ENCODE results near the gene GPR183. TPM values are rescaled to one million over a fixed set of nuclear protein-coding genes. Genes with fewer than 3 reads are reported as not detected.

GPR183 gene
- total RNA-seq, 1 donor from 2014 or later = 7.9 TPM

- no peak for DNase-seq
Measured at GRCh38 chr13:99311748-99312492, 4.7 kb upstream of the GPR183 start.

- DNase-seq = no peak
Measured at GRCh38 chr13:99311137-99311536, 3.9 kb upstream of the GPR183 start.

DNA sequence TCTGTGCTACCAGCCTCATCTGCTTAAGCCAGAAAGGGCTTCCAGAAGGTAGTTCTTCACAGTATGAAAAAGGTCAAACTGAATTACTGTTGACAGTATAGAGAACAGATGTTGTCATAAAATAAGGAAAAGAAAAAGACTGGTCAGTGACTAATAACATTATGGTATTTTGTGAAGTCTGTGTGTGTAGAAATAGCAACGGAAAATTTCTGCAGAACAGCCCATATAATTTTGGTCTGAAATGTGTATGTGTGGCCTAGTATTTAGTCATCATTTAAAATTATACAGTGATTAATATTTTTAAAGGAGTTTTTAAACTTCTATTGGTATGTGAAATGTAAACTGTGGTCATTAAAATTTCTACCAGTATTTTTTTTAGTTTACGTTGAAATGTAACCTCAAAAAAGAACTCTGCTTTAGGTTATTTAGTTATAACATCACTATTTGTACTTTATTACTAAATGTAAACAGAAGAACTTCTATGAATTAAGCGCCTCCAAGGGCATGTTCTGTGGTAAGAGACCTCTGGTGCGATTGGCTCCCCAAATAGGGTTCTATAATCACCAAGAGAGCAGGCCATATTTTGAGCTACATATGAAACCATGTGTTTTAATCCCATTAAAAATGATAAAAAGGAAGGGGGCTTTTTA is 3.3 kb upstream of the GPR183 start:
- no peak for DNase-seq

- no peak for DNase-seq
Measured at GRCh38 chr13:99308471-99309087, 1.4 kb upstream of the GPR183 start.

GRCh38 chr13:99307648-99308339 is 595 bp upstream of the GPR183 start:
- no peak for DNase-seq

DNA sequence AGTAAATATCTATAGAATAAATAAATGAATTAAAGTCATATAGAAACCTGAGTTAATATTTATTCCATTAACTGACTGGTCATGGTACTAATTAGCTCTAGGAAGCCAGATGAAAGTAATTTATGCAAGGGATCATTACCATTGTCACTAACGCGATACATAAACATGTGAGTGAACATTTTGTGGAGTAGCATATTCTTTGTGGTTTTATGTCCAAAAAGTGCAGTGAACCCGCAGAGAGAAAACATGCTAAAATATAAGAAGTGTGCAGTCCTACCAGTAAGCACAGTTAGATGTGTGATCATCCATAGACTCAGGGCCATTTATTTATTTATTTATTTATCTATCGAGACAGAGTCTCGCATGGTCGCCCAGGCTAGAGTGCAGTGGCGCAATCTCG is 1.6 kb downstream of the GPR183 start:
- DNase-seq = no peak

DNA sequence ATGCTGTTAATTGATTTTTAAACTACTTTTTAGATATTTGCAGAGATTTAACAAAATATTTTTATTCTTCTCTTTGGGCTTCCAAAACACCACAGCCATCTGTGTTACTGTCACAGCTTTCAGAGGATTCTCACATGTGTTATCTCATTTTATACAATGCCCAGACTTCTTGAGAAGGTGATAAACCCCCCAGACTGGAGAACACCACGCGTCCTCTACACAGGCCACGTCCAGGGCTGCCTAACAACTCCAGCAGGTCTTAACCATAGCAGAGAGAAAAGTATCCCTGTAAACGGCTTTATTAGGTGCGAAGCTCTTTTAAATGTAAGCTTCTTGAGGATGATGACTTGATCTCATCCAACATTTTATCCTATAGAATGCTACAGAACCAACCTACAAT is 2.0 kb downstream of the GPR183 start:
- no peak for DNase-seq

DNA sequence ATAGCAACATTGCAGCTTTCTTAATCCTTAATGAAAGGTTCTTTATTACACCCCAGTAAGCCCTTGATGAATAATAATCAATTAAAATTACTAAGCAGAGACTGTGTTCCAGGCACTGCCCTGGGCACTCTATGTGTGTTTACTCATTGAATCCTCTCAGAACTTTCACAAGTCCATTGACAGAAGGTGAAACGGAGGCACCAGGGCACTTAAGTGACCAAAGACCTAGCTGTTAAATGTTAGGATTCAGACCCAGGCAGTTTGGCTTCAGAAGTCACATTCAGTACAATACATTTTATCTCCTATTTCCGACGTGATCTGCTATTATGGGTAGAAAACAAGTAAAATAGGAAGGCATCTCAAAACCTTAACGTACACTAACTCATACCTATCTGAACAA is 2.7 kb downstream of the GPR183 start:
- no peak for DNase-seq

GRCh38 chr13:99303863-99304521 is 3.2 kb downstream of the GPR183 start:
- no peak for DNase-seq

GRCh38 chr13:99302637-99303505 is 4.3 kb downstream of the GPR183 start:
- DNase-seq = no peak

DNA sequence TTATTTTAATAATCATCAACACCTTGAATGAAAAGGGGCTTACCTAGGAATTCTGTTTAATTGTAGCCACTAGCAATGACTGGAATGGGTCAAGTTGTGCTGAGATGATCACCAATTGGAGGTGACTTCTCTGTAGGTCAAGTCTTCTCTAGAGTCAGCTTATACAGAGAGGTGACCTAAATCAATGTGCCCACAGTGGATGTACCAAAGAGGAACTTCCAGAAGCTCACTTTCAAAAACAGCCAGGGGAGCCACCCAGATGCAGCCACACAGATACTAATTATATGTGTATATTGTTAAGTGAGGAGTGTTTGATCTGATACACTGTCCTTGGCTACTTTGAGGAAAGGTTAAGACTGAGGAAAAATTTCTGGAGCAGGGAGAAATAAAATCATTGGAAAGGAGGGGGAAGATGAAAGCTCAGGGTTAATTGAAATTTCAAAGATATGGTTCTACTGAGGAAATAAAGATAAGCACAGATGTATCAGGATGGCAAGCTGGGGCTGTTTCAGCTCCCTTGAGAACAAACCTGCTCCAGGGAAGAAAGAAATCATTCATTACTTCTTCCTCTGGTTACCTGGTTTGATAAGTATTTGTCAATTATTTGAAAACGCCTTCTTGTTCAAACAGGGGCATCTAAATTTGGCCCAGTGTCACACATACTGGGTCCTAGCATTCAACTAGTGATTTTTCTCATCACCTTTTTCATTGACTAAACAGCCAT is 5.1 kb downstream of the GPR183 start:
- DNase-seq = no peak

DNA sequence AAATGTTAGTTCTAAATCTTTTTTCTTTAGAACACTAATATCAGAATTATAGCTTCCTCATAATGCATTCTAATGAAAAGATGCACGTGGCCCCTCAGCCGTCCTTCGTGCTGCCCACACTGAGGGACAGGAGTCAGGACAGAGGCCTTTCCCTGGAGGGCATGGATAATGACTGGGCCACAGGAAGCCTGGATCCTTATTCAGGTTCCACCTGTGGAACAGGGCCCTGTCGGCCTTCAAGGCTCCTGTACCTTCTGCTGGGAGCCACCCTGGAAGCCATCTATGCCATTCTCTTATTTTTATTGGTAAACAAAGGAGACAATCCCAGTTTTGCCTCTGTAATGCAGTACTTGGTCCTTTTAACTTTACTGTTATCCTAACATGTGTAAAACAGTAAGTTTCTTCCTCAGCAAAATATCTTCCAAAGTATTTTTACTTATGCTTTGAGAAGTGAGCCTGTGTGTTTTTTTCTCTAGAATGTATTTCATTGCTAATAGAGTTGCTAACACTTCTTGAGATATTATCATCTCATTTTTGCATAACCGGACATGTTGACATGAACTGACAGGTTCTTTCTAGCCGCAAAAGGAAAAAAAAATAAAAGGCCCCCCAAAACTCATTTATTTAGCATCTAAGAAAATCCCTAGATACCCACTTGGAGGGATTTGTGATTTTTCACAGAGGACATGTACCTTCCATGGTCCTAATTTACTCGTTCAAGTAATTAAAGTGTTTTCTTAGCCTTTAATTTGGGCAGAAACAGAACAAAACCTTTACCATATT is 6.0 kb downstream of the GPR183 start:
- no peak for DNase-seq

DNA sequence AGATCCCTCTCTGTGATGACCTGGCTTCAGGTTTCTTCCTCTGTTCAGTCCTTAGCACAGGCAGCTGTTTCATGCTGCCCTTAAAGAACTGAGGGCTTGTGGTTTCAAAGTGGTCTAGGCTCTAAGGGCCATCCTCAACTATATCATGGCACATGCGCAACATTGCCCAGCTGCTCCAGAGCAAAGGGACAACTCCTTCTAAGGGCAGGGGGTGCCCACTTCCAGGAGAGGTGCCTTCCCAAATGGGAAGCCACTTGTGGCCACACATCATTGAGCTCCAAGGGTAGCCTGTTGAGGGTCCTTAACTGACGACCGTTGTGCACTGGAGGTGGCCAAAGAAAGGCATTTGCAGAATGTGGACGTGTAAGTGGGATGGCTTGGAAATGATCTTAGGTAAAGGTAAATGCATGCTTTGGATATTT is 7.3 kb downstream of the GPR183 start:
- DNase-seq = no peak

DNA sequence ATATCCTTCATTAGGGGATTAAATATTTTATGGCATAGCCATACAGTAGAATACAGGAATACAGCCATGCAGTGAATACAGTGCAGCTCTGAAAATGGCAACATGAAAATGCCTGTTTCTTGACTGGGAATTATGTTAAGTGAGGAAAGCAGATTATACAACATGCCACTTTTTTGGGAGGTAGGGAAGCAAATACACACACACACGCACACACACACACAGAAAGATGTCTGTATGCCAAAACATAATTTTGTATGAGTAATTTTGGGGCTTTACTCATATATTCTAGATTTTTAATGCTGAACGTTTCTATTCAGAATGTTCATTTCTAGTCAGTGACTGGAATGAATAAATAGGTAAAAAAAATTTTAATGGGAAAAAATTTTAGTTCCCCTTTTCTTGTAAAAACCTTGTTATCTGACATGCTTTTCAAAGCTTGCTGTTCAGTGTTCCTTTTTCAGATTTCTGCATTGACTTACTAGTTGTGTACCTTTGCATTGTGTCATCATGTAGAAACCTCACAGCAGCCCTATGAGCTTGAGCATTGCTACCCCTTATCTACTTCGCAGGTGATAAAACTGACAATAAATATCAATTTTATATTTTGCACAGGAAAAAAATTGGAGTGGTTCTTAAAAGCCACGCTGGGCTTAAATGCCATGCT is 7.8 kb downstream of the GPR183 start:
- no peak for DNase-seq

- no peak for DNase-seq
Measured at GRCh38 chr13:99298056-99298455, 9.1 kb downstream of the GPR183 start.

DNA sequence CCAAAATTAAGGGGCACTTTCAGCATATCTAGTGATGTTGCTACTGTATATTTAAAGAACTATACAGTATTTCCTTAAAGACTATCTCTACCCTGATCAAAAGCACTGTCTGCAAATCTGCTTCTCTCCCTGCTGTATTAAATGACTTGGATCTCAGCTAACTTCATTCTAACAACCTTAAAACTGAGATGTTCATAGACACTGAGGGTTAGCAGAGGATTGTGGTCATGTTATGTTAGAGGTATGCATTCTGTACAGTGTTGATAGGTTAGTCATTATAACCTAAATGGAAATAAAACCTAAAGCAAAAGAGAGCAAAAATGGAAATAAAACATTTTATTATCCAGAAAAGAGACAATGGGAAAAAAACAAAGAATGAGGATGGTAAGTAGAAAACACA is 9.9 kb downstream of the GPR183 start:
- DNase-seq = no peak

GRCh38 chr13:99296398-99296797 is 10.8 kb downstream of the GPR183 start:
- DNase-seq = no peak

- no peak for DNase-seq
Measured at GRCh38 chr13:99295488-99296252, 11.5 kb downstream of the GPR183 start.

DNA sequence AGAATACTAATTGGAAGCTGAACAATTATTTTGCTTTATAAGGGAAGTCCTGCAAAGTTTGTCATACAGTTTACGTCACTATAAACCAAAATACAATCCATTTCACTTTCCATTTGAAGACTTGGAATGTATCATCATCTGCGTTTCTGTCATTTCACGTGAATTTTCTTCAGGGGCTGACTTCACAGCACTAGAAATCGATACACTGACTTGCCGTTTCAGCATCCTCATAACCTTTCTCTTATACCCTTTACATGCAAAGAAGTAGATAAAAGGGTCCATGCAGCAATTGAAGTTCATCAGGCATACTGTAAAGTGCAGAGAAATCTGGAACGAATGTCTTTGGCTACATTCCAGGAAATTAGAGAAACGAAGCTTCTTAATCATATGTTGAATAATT is 12.2 kb downstream of the GPR183 start:
- DNase-seq = no peak
